Memory B cell (primary cell): ENCODE measurements around the gene BSND.

Experiments
- ATAC-seq: fragments of 150-1000 bp; cut with Tn5 transposase; 2 replicates; pipeline ENCODE4 v1.10.0; 2021; ENCODE audit warnings: low read depth, mild to moderate bottlenecking, moderate library complexity
- DNase-seq, 2 donors: peaks; one replicate each; pipeline ENCODE4 v3.0.0; 2022; ENCODE audit warnings: low spot score in 2 of 2
- H3K27ac Mint-ChIP-seq: one replicate; pipeline ENCODE4 v1.8.0; 2022; ENCODE audit warnings: mild to moderate bottlenecking, moderate library complexity, mixed read lengths
- H3K27me3 Mint-ChIP-seq: one replicate; pipeline ENCODE4 v1.8.0; 2022; ENCODE audit warnings: mixed read lengths
- H3K36me3 Mint-ChIP-seq: one replicate; pipeline ENCODE4 v1.8.0; 2022; ENCODE audit warnings: mild to moderate bottlenecking, mixed read lengths
- H3K4me1 Mint-ChIP-seq: one replicate; pipeline ENCODE4 v1.8.0; 2022; ENCODE audit warnings: mixed read lengths
- H3K4me3 Mint-ChIP-seq: one replicate; pipeline ENCODE4 v1.8.0; 2022; ENCODE audit warnings: mild to moderate bottlenecking, moderate library complexity, mixed read lengths
- H3K9me3 Mint-ChIP-seq: one replicate; pipeline ENCODE4 v1.8.0; 2022; ENCODE audit warnings: mixed read lengths

Gene BSND

DNA sequence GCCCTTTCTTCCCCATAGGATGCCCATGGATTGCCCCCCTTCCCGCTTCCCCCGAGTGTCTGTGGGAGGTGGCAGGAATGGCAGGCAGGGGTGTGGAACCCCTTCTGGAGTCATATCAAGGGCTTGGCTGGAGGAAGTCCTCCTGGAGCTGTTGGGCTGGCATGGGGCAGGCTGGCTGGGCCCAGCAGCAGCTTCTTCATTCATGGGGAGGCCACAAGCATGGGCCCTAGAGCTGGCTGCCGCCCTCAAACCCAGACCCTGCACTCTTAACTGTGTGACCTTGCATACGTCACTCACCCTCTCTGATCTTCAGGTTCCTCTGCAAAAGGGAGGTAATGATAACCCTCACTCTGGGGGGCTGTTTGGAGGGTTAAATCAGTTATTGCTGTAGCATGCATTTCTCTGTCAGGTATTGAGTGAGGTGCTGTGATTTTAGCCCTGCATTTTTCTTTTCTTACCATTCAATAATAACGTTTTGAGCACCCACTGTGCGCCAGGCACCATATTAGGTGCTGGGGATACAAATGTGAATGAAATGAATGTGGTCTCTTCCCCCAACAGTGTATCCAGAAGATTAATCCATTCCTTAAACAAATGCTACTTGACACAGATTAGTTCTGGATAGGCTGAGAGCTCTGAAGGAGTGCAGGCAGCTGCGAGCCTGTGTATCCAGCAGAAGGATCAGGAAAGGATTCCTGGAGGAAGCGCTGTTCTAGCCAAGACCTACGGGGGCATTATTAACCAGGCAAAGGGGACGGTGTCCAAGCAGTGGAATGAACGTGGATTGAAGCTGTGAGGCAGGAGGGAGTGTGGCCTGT lies 49.9 kb downstream of the BSND start:
- Mint-ChIP-seq H3K27me3 (peaks cover 5% of the 10 kb centered on the region), H3K9me3 (no peaks in the 10 kb centered on the region), H3K4me3 (no peak overlapping the region), H3K27ac (no peak overlapping the region), H3K36me3 (no peaks in the 10 kb centered on the region), H3K4me1 (no peaks in the 10 kb centered on the region)
- ATAC-seq (no peak), DNase-seq (no peak)

DNA sequence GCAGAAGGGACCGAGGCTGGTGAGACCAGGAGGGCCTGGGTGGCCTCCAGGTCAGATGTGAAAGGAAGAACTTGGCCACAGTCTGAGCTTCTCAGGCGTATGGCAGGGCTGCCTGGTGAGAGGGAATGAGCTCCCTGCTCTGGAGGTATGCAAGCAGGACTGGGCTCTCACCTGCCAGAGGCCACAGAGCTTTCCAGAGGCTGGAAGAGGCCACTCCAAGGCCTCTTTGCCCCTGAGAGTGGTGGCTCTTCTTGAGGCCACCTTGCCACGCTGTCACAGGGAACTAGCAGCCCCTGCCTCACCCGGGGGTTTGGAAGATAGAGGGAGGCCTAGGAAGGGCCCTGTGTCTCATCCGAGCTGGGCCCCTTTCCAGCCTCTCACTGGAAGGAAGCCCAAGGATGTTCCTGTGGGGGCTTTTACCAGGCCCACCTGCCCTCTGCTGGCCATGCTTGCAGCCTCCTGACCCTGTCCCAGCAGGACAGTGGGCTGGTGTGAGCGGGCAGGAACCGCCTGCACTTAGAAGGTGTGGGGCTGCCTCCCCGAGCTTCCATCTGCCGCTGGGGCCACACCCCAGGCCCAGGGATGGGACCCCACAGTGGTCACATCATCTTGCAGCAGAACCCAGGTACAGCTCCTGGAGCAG lies 50.7 kb downstream of the BSND start:
- H3K27ac Mint-ChIP-seq = no peak overlapping the region
- no peaks in the 10 kb centered on the region for H3K36me3 Mint-ChIP-seq
- DNase-seq (no peak), ATAC-seq (no peak)
- H3K27me3 Mint-ChIP-seq = peaks cover 5% of the 10 kb centered on the region
- no peaks in the 10 kb centered on the region for H3K9me3 Mint-ChIP-seq
- no peaks in the 10 kb centered on the region for H3K4me1 Mint-ChIP-seq
- H3K4me3 Mint-ChIP-seq = no peak overlapping the region

DNA sequence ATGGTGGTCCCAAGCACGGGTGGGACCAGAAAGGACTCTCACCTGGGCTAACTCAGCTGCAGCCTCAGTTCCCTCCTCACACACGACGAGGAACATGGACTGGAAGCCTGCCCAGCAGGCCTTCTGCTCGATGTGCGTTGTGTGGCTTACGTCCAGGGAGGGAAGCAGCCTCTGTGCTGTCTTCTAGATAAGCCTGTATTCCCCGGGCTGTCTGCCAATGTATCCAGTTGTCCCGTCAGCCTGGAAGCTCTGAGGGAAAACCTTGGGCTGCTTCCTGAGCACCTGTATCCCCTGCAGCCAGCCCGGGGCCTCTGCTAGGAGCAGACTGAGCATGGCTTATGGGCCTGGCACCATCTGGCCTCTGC lies 51.2 kb downstream of the BSND start:
- ATAC-seq = no peak
- DNase-seq = no peak
- peaks cover 5% of the 10 kb centered on the region for H3K27me3 Mint-ChIP-seq
- no peak overlapping the region for H3K27ac Mint-ChIP-seq
- no peaks in the 10 kb centered on the region for H3K36me3 Mint-ChIP-seq
- no peaks in the 10 kb centered on the region for H3K4me1 Mint-ChIP-seq
- H3K9me3 Mint-ChIP-seq = no peaks in the 10 kb centered on the region
- H3K4me3 Mint-ChIP-seq = no peak overlapping the region

DNA sequence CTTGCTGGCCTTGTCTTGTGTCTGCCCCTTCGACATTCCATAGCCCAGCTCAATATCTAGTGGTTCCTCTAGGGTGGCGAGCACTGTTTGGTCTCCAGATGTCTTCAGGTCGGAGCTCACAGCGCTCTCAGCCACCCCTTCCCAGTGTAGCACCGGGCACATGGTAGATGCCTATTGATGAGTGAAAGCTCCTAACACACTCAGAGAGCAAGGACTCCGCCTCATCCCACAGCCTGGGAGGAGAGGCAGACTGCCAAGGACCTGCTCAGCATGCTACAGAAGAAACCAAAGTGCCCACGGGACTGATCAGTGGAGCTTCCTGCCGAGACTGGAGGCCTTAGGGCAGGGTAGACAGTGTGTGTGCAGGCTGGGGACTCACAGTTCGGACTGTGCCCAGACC lies 51.5 kb downstream of the BSND start:
- H3K27ac Mint-ChIP-seq = no peak overlapping the region
- no peaks in the 10 kb centered on the region for H3K9me3 Mint-ChIP-seq
- no peaks in the 10 kb centered on the region for H3K36me3 Mint-ChIP-seq
- no peak overlapping the region for H3K4me3 Mint-ChIP-seq
- no peaks in the 10 kb centered on the region for H3K4me1 Mint-ChIP-seq
- no peak for ATAC-seq
- no peak for DNase-seq
- H3K27me3 Mint-ChIP-seq = peaks cover 5% of the 10 kb centered on the region

- Mint-ChIP-seq H3K27ac (no peak overlapping the region), H3K4me1 (no peaks in the 10 kb centered on the region), H3K27me3 (peaks cover 5% of the 10 kb centered on the region), H3K36me3 (no peaks in the 10 kb centered on the region), H3K4me3 (no peak overlapping the region), H3K9me3 (no peaks in the 10 kb centered on the region)
- ATAC-seq (no peak), DNase-seq (no peak)
Measured at GRCh38 chr1:55051169-55051568, 52.4 kb downstream of the BSND start.

GRCh38 chr1:55051621-55052020 lies 52.9 kb downstream of the BSND start:
- Mint-ChIP-seq H3K27ac (no peak overlapping the region), H3K36me3 (no peaks in the 10 kb centered on the region), H3K4me1 (no peaks in the 10 kb centered on the region)

DNA sequence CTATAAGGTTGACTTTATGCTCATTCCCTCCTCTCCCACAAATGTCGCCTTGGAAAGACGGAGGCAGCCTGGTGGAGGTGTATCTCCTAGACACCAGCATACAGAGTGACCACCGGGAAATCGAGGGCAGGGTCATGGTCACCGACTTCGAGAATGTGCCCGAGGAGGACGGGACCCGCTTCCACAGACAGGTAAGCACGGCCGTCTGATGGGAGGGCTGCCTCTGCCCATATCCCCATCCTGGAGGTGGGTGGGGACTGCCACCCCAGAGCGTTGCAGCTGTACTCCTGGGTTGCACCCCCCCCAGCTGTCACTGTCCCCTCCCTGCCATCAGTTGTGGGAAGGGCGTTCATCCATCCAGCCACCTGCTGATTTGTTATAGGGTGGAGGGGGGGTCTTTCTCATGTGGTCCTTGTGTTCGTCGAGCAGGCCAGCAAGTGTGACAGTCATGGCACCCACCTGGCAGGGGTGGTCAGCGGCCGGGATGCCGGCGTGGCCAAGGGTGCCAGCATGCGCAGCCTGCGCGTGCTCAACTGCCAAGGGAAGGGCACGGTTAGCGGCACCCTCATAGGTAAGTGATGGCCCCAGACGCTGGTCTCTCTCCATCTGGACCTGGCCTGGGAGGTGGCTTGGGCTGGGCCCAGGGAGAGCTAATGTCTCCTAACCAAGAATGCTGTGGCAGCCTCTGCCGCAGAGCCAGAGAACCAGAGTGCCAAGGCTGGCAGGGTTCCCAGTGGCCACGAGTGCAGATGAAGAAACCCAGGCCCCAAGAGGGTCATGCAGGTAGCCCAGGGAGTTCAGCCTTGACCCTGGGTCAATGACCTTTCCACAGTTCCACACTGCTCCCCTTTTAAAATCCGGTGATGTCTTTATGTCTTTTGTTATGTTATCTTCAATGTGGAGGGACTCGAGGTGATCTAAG lies 53.7 kb downstream of the BSND start:
- no peak overlapping the region for H3K4me3 Mint-ChIP-seq
- no peak for ATAC-seq
- H3K9me3 Mint-ChIP-seq = no peaks in the 10 kb centered on the region
- no peak overlapping the region for H3K27ac Mint-ChIP-seq
- H3K4me1 Mint-ChIP-seq = no peaks in the 10 kb centered on the region
- no peaks in the 10 kb centered on the region for H3K36me3 Mint-ChIP-seq
- no peak for DNase-seq
- peaks cover 3% of the 10 kb centered on the region for H3K27me3 Mint-ChIP-seq

More at GRCh38 chr1:55051621-55052020, 52.9 kb downstream of the BSND start:
- no peak for DNase-seq
- ATAC-seq = no peak
- Mint-ChIP-seq H3K4me3 (no peak overlapping the region), H3K27me3 (peaks cover 5% of the 10 kb centered on the region), H3K9me3 (no peaks in the 10 kb centered on the region)

DNA sequence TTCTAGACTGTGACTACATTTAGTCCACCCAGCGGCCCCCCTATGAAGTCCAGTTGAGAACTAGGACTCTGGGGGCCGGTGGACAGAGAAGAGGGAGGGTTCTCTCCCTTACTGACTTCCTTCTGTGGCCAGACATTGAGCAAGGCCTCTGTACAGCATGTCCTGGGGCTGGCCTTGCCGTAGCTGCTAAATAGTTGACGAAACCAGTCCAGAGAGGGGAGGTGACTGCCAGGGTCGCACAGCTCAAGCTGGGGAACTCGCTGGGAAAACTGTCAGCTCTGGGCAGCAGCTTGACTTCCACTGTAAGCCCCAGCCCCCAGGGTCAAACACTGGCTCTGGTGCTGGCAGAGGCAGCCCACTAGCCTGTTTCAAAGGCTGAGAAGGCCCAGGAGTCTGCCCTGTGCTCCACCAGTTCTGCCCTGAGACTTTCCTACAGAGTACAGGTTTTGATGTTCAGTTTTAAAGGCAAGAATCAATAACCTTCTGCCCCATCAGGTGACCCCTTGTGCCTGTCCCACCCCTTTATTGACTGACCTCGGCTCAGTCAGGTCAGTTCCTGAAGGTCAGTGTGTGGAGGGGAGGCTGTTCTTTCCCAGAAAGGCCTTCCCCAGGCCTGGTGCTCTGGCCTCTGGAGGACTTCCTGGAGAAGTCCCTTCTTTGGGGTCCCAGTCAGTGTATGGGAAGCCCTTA lies 54.7 kb downstream of the BSND start:
- H3K4me1 Mint-ChIP-seq = no peaks in the 10 kb centered on the region
- no peak for DNase-seq
- H3K27ac Mint-ChIP-seq = no peak overlapping the region
- no peaks in the 10 kb centered on the region for H3K9me3 Mint-ChIP-seq
- H3K36me3 Mint-ChIP-seq = no peaks in the 10 kb centered on the region
- no peak overlapping the region for H3K4me3 Mint-ChIP-seq
- no peak for ATAC-seq
- peaks cover 3% of the 10 kb centered on the region for H3K27me3 Mint-ChIP-seq

DNA sequence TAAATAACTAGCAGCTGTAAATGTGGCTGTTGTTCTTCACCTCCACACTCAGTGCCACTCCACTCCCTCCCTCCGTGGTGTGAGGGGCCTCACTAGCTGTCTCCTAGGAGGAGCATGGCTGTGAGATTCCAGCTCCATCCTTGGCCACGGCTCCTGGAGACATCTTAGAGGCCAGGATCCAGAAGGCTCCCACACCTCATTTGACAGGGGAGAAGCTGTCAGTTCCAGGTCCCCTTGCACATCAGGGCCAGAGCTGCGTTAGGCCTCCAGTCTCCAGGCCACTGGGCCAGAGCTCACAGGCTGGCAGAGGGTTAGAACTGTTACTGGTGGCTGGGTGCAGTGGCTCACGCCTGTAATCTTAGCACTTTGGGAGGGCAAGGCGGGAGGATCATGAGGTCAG lies 55.7 kb downstream of the BSND start:
- ATAC-seq (no peak), DNase-seq (no peak)
- no peak overlapping the region for H3K4me3 Mint-ChIP-seq
- no peaks in the 10 kb centered on the region for H3K4me1 Mint-ChIP-seq
- H3K9me3 Mint-ChIP-seq = no peaks in the 10 kb centered on the region
- no peak overlapping the region for H3K27ac Mint-ChIP-seq
- H3K27me3 Mint-ChIP-seq = peaks cover 3% of the 10 kb centered on the region
- no peaks in the 10 kb centered on the region for H3K36me3 Mint-ChIP-seq

- no peak for DNase-seq
- Mint-ChIP-seq H3K9me3 (no peaks in the 10 kb centered on the region), H3K27me3 (peaks cover 5% of the 10 kb centered on the region), H3K36me3 (no peaks in the 10 kb centered on the region), H3K27ac (no peak overlapping the region), H3K4me3 (no peak overlapping the region), H3K4me1 (no peaks in the 10 kb centered on the region)
- ATAC-seq = no peak
Measured at GRCh38 chr1:55055084-55055882, 56.5 kb downstream of the BSND start.

- DNase-seq (no peak), ATAC-seq (no peak)
- peaks cover 3% of the 10 kb centered on the region for H3K27me3 Mint-ChIP-seq
- H3K4me3 Mint-ChIP-seq = no peak overlapping the region
- H3K36me3 Mint-ChIP-seq = no peaks in the 10 kb centered on the region
- no peak overlapping the region for H3K27ac Mint-ChIP-seq
- H3K9me3 Mint-ChIP-seq = no peaks in the 10 kb centered on the region
- no peaks in the 10 kb centered on the region for H3K4me1 Mint-ChIP-seq
Measured at GRCh38 chr1:55055951-55056631, 57.4 kb downstream of the BSND start.

GRCh38 chr1:55056632-55056992 lies 57.9 kb downstream of the BSND start:
- H3K27me3 Mint-ChIP-seq = peaks cover 2% of the 10 kb centered on the region
- no peaks in the 10 kb centered on the region for H3K36me3 Mint-ChIP-seq
- H3K27ac Mint-ChIP-seq = no peak overlapping the region
- ATAC-seq = no peak
- DNase-seq = no peak
- no peak overlapping the region for H3K4me3 Mint-ChIP-seq
- no peaks in the 10 kb centered on the region for H3K4me1 Mint-ChIP-seq
- H3K9me3 Mint-ChIP-seq = no peaks in the 10 kb centered on the region
